ENCODE data around the gene SPOCK1. TPM values are rescaled to one million over a fixed set of nuclear protein-coding genes. Genes with fewer than 3 reads are reported as not detected.

The SPOCK1 gene
- polyA plus RNA-seq, 2 of the 4 experiments (the other 2 are of a cell fraction), result 28.9 to 40.8 TPM

- TF ChIP-seq CEBPB (IDR thresholded peaks at IDR 0.05), result no peak
- TF ChIP-seq FOXS1 (CRISPR knock-in tag; IDR thresholded peaks at IDR 0.05), result no peak
- Histone ChIP-seq H3K27ac (no peak overlapping the region), H3K4me3 (no peak overlapping the region), H3K4me2 (no peak overlapping the region), H3K9me3 (no peaks in the 10 kb centered on the region), H3K4me1 (no peaks in the 10 kb centered on the region)
- POLR2A ChIA-PET, result no interaction called here
- DNase-seq (ENCODE audit: low read depth in 1 of 2, low spot score in 1 of 2) (no peak), FAIRE-seq (no peak), ATAC-seq (no peak)
- CTCF ChIA-PET, result interaction anchor here (0.6 to 2.5 kb wide), 7 partner anchors 10 to 165 kb away, joined by 3 to 13 read pairs (median 3); partner anchors contain the start of gene SPOCK1
- 71% methylated on average over 1 of the region's 1 CpG for WGBS (ENCODE audit: missing lambda C conversion rate)
These were observed 163.0 kb downstream of the SPOCK1 start for GRCh38 chr5:137336161-137336560.

GRCh38 chr5:137335493-137335892, 163.6 kb downstream of the SPOCK1 start:
- no peak for ATAC-seq
- TF ChIP-seq CBX8 (IDR thresholded peaks at IDR 0.05), result no peak
- no peak for TF ChIP-seq PHF8 (IDR thresholded peaks at IDR 0.05; ENCODE audit: borderline replicate concordance, low read depth)
- no peak for TF ChIP-seq HOXB13 (CRISPR knock-in tag; IDR thresholded peaks at IDR 0.05; ENCODE audit: low read depth)
- TF ChIP-seq HOXB5 (CRISPR knock-in tag; IDR thresholded peaks at IDR 0.05), result no peak
- TF ChIP-seq FOSL2 (IDR thresholded peaks at IDR 0.05), result no peak
- no peak for TF ChIP-seq FOSL2 (CRISPR knock-in tag; IDR thresholded peaks at IDR 0.05)
- TF ChIP-seq JUN (IDR thresholded peaks at IDR 0.05), result no peak
- no peak for TF ChIP-seq EP300 (IDR thresholded peaks at IDR 0.05)
- no peak for TF ChIP-seq RAD21 (conservative IDR thresholded peaks at IDR 0.05 in 1 of 2, IDR thresholded peaks at IDR 0.05 in 1 of 2)
- no peak for TF ChIP-seq NPAS2 (CRISPR knock-in tag; IDR thresholded peaks at IDR 0.05; ENCODE audit: borderline replicate concordance)
- TF ChIP-seq CEBPB (IDR thresholded peaks at IDR 0.05), result no peak
- TF ChIP-seq SMC3 (IDR thresholded peaks at IDR 0.05), result no peak
- no peak for TF ChIP-seq CHD4 (IDR thresholded peaks at IDR 0.05; ENCODE audit: borderline replicate concordance)
- TF ChIP-seq ZFP36 (IDR thresholded peaks at IDR 0.05; ENCODE audit: borderline replicate concordance, partially characterized antibody), result no peak
- TF ChIP-seq ATOH8 (CRISPR knock-in tag; IDR thresholded peaks at IDR 0.05; ENCODE audit: low read depth), result no peak
- TF ChIP-seq FOXS1 (CRISPR knock-in tag; IDR thresholded peaks at IDR 0.05), result no peak
- no peak for TF ChIP-seq USF2 (IDR thresholded peaks at IDR 0.05)
- no peak for TF ChIP-seq EHMT2 (IDR thresholded peaks at IDR 0.05; ENCODE audit: low read depth)
- TF ChIP-seq HOXA7 (CRISPR knock-in tag; IDR thresholded peaks at IDR 0.05), result no peak
- no peak for TF ChIP-seq ESRRA (IDR thresholded peaks at IDR 0.05; ENCODE audit: borderline replicate concordance, low read length)
- TF ChIP-seq HES2 (IDR thresholded peaks at IDR 0.05), result no peak
- FAIRE-seq, result no peak
- no peak for DNase-seq (ENCODE audit: low read depth in 1 of 2, low spot score in 1 of 2)
- Histone ChIP-seq H3K4me2 (no peak overlapping the region), H3K9me3 (no peaks in the 10 kb centered on the region), H3K4me1 (no peaks in the 10 kb centered on the region), H3K27ac (no peak overlapping the region), H3K4me3 (no peak overlapping the region)
- CTCF ChIA-PET, result interaction anchor here (1.9 to 2.5 kb wide), 2 partner anchors 11 to 15 kb away, joined by 12 to 13 read pairs; no protein-coding TSS in a partner anchor
- WGBS (ENCODE audit: missing lambda C conversion rate), result 69% methylated on average over 5 of the region's 5 CpGs
- POLR2A ChIA-PET, result no interaction called here

- WGBS (ENCODE audit: missing lambda C conversion rate), result 46% methylated on average over 3 of the region's 3 CpGs
- H3K4me1 ChIP-seq, result no peaks in the 10 kb centered on the region
- ChIA-PET CTCF (interaction anchor here (1.2 kb wide), 1 partner anchor 13 kb away, joined by 7 read pairs; no protein-coding TSS in a partner anchor), POLR2A (no interaction called here)
- ATAC-seq (no peak), FAIRE-seq (no peak), DNase-seq (ENCODE audit: low read depth in 1 of 2, low spot score in 1 of 2) (no peak)
- H3K4me2 ChIP-seq, result no peak overlapping the region
- H3K9me3 ChIP-seq, result no peaks in the 10 kb centered on the region
- TF ChIP-seq HES2 (IDR thresholded peaks at IDR 0.05), result no peak
- no peak for TF ChIP-seq SREBF2 (IDR thresholded peaks at IDR 0.05)
- no peak for TF ChIP-seq FOXS1 (CRISPR knock-in tag; IDR thresholded peaks at IDR 0.05)
- TF ChIP-seq TFCP2L1 (CRISPR knock-in tag; IDR thresholded peaks at IDR 0.05), result no peak
- no peak for TF ChIP-seq FOSL2 (IDR thresholded peaks at IDR 0.05)
- TF ChIP-seq FOSL2 (CRISPR knock-in tag; IDR thresholded peaks at IDR 0.05), result no peak
- TF ChIP-seq JUNB (IDR thresholded peaks at IDR 0.05), result no peak
- no peak for TF ChIP-seq MAZ (IDR thresholded peaks at IDR 0.05; ENCODE audit: borderline replicate concordance, low read depth, low read length)
- TF ChIP-seq ZC3H11A (IDR thresholded peaks at IDR 0.05), result no peak
- TF ChIP-seq KDM5A (IDR thresholded peaks at IDR 0.05), result no peak
- no peak for TF ChIP-seq MAFK (IDR thresholded peaks at IDR 0.05; ENCODE audit: partially characterized antibody)
- TF ChIP-seq RCOR1 (IDR thresholded peaks at IDR 0.05; ENCODE audit: low read depth, low read length), result no peak
- no peak for TF ChIP-seq FOSB (CRISPR knock-in tag; IDR thresholded peaks at IDR 0.05)
- no peak overlapping the region for H3K27ac ChIP-seq
- H3K4me3 ChIP-seq, result no peak overlapping the region
These were observed 165.2 kb downstream of the SPOCK1 start for GRCh38 chr5:137333928-137334327.
